Testis (tissue), 3 donors: ENCODE data around the gene PRKN. TPM values are rescaled to one million over a fixed set of nuclear protein-coding genes. Genes with fewer than 3 reads are reported as not detected.

ENCODE experiments used
- DNase-seq: peaks from one replicate; pipeline ENCODE4 v3.0.0-alpha.2; 2019
- H3K27ac ChIP-seq, 2 donors: fragments of 200-600 bp; sonication (generic); one replicate each; pipeline ENCODE4 v1.5.1; 2019
- H3K27me3 ChIP-seq: fragments of 200-600 bp; sonication (generic); one replicate; pipeline ENCODE4 v1.5.1; 2019
- H3K36me3 ChIP-seq: fragments of 200-600 bp; sonication (generic); one replicate; pipeline ENCODE4 v1.5.1; 2017; ENCODE audit warnings: low read depth; ENCODE audit errors: missing control alignments
- H3K4me1 ChIP-seq: fragments of 200-600 bp; sonication (generic); one replicate; pipeline ENCODE4 v1.5.1; 2019
- H3K4me3 ChIP-seq, 2 donors: fragments of 200-600 bp; sonication (generic); one replicate each; pipeline ENCODE4 v1.5.1; 2017 to 2019
- H3K9me3 ChIP-seq: fragments of 200-600 bp; sonication (generic); one replicate; pipeline ENCODE4 v1.5.1; 2017
- POLR2A ChIP-seq: fragments of 450-650 bp; IDR thresholded peaks from one replicate; pipeline ENCODE4 v1.6.1; 2017; ENCODE audit warnings: antibody characterized with exemption, mild to moderate bottlenecking, moderate library complexity
- WGBS, 2 donors: methylation state at CpG; one replicate each; pipeline ENCODE4 v1.1.5; 2018; 5-methylcytosine and 5-hydroxymethylcytosine counted together
- intact Hi-C: fragments of 100-400 bp; cut with DNase I; formaldehyde crosslinking; loops from one replicate; pipeline ENCODE4 v1.15.1; 2023; ENCODE audit warnings: low total_unique reads
- polyA plus RNA-seq: library from polyadenylated mRNA; stranded (reverse); fragments of 350-450 nt; fragmentation: Illumina TruSeq; extraction: RNeasy Lipid Tissue Mini Kit (QIAGEN cat#74804); gene quantifications from one replicate; pipeline ENCODE4 v1.2.3, GENCODE V29; 2014; ENCODE audit warnings: low read depth, low replicate concordance; ENCODE audit not compliant: insufficient read depth
- total RNA-seq, 2 donors: library from RNA; depleted of rRNA; stranded (reverse); fragments of >200 nt; gene quantifications; one replicate each; pipeline ENCODE4 v1.2.3, GENCODE V29; 2016
- TF ChIP-seq, protein P1 (sequence below), 3 experiments: fragments of 450-650 bp in 2 of 3; fragments of 200-600 bp in 1 of 3; sonication (generic) in 1 of 3; IDR thresholded peaks; one replicate each; pipeline ENCODE4 v1.5.1; 2016 to 2019; ENCODE audit warnings: antibody characterized with exemption in 3 of 3, mild to moderate bottlenecking in 2 of 3, moderate library complexity in 1 of 3

The PRKN gene
- total and polyA plus RNA-seq, 3 donors from 2014 or later: 19.1 to 34.5 (median 28.8) TPM

DNA sequence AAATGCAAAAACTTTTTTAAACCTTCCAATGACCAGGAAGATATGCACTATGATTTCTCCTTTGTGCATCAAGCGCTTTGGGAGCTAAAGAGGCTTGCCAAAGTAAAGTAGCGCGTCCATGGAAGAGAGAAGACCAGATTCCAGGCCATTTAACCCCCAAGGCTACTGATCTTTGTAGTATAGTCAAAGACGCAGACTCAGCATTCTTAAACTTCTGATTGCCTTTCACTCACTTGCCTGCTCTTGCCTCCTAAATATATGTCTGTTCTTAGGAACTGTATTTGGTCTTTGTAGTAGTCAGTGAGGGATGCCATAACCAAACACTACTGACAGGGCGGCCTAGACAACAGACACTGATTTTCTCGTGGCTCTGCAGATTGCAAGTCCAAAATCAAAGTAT is 426.4 kb downstream of the PRKN start:
- TF ChIP-seq, protein P1, sequence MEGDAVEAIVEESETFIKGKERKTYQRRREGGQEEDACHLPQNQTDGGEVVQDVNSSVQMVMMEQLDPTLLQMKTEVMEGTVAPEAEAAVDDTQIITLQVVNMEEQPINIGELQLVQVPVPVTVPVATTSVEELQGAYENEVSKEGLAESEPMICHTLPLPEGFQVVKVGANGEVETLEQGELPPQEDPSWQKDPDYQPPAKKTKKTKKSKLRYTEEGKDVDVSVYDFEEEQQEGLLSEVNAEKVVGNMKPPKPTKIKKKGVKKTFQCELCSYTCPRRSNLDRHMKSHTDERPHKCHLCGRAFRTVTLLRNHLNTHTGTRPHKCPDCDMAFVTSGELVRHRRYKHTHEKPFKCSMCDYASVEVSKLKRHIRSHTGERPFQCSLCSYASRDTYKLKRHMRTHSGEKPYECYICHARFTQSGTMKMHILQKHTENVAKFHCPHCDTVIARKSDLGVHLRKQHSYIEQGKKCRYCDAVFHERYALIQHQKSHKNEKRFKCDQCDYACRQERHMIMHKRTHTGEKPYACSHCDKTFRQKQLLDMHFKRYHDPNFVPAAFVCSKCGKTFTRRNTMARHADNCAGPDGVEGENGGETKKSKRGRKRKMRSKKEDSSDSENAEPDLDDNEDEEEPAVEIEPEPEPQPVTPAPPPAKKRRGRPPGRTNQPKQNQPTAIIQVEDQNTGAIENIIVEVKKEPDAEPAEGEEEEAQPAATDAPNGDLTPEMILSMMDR (IDR thresholded peaks at IDR 0.05): no peak
- no peak for TF ChIP-seq POLR2A
- H3K27ac ChIP-seq: no peak overlapping the region
- no peaks in the 10 kb centered on the region for H3K4me1 ChIP-seq
- H3K36me3 ChIP-seq: no peaks in the 10 kb centered on the region
- intact Hi-C loops: no loop called here
- 87 to 92% methylated on average over 6 of the region's 6 CpGs for WGBS, 2 donors
- no peaks in the 10 kb centered on the region for H3K27me3 ChIP-seq
- H3K4me3 ChIP-seq: no peak overlapping the region
- H3K9me3 ChIP-seq: no peaks in the 10 kb centered on the region
- DNase-seq: no peak

GRCh38 chr6:162294029-162294428 is 433.5 kb downstream of the PRKN start:
- DNase-seq: no peak
- 40 to 41% methylated on average over 4 of the region's 4 CpGs for WGBS, 2 donors
- intact Hi-C loops: no loop called here
- H3K27me3 ChIP-seq: no peaks in the 10 kb centered on the region
- H3K36me3 ChIP-seq: no peaks in the 10 kb centered on the region
- no peak overlapping the region for H3K27ac ChIP-seq
- TF ChIP-seq, protein P1 (IDR thresholded peaks at IDR 0.05): no peak
- TF ChIP-seq POLR2A: no peak
- H3K9me3 ChIP-seq: no peaks in the 10 kb centered on the region
- peaks cover 4% of the 10 kb centered on the region for H3K4me1 ChIP-seq
- no peak overlapping the region for H3K4me3 ChIP-seq

DNA sequence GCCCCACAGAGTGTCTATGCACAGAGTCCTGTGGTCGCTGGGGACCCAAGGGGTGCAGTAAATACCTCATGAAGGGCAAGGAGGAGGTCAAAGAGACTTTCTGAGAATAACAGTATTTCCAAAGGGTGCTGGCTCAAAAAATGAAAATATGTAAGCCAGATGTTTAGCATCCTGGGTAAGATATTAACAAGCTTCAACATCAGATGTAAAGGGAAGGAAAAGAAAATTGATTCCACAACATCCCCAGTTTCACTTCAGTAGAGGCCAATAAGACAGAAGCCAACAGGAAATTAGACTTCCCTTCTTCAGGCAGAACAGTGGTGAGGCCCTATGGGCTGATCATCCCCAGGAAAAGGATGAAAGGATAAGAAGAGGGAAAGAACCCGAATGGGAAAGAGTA is 434.7 kb downstream of the PRKN start:
- Histone ChIP-seq H3K36me3 (no peaks in the 10 kb centered on the region), H3K9me3 (no peaks in the 10 kb centered on the region), H3K4me1 (peaks cover 4% of the 10 kb centered on the region), H3K4me3 (no peak overlapping the region), H3K27me3 (no peaks in the 10 kb centered on the region), H3K27ac (no peak overlapping the region)
- 92 to 93% methylated on average over 2 of the region's 2 CpGs for WGBS, 2 donors
- intact Hi-C loops: no loop called here
- TF ChIP-seq POLR2A: no peak
- TF ChIP-seq, protein P1 (IDR thresholded peaks at IDR 0.05): no peak
- no peak for DNase-seq

- H3K4me3 ChIP-seq: no peak overlapping the region
- H3K27ac ChIP-seq: no peak overlapping the region
- no peaks in the 10 kb centered on the region for H3K36me3 ChIP-seq
- no peaks in the 10 kb centered on the region for H3K27me3 ChIP-seq
- WGBS, 2 donors: 58 to 72% methylated on average over 6 of the region's 6 CpGs
- no peaks in the 10 kb centered on the region for H3K9me3 ChIP-seq
- peaks cover 4% of the 10 kb centered on the region for H3K4me1 ChIP-seq
- no peak for DNase-seq
- intact Hi-C loops: no loop called here
- TF ChIP-seq, protein P1 (IDR thresholded peaks at IDR 0.05): no peak
- TF ChIP-seq POLR2A: no peak
Measured at GRCh38 chr6:162290846-162291465, 436.6 kb downstream of the PRKN start.

DNA sequence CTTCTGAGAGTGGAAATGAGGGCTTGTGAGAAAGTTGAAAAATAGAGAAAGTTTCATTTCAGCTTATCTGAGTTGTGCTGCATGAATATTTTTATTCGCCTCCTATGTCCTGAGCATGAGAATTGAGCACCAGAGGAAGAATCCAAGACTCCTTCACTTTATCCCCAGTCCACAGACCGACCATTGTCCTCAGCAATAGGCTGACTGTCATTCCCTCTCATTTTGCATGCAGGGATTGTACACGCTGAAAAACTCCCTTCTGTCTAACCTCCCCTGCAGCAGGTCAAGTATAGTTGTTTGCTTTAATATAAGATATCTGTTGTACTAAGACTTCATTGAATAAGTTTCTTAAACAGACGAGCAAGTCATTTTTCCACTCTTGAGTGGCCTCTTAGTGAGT is 437.6 kb downstream of the PRKN start:
- Histone ChIP-seq H3K4me1 (peaks cover 4% of the 10 kb centered on the region), H3K36me3 (no peaks in the 10 kb centered on the region), H3K4me3 (no peak overlapping the region), H3K9me3 (no peaks in the 10 kb centered on the region), H3K27ac (no peak overlapping the region), H3K27me3 (no peaks in the 10 kb centered on the region)
- DNase-seq: no peak
- WGBS, 2 donors: 48 to 71% methylated on average over 4 of the region's 4 CpGs
- TF ChIP-seq, protein P1 (IDR thresholded peaks at IDR 0.05): no peak
- TF ChIP-seq POLR2A: no peak
- intact Hi-C loops: no loop called here
